ENCODE data around the gene EIF5.

EIF5 gene

GRCh38 chr14:103311171-103311997 lies 22.7 kb upstream of the EIF5 start:
- DNase-seq: no peak

DNA sequence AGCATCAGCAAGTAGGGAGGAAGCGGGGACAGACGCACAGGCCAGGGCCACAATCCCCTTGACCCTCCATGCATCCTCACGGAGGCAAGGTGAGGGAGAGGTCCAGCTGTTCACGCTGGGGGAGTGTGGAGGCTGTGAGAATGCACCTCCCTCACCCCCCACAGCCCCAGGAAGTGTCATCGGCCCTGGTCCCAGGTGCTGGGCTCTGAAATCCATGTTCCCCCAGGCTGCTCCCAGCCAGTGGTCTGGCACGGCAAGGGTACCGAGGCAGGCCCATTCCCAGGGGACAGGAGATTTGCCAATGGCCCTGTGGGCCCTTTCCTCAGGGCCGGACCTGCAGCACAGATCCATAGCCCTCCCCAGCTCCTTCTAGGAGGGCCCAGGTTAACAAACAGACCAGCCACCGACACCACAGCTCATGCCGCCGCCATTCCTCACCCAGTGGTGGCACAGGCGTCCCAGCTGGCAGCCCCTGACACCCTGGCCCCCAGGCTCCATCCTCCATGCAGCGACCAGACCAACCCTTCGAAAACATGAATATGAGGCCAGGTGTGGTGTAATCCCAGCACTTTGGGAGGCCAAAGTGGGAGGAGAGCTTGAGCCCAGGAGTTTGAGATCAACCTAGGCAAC lies 21.9 kb upstream of the EIF5 start:
- no peak for DNase-seq

DNA sequence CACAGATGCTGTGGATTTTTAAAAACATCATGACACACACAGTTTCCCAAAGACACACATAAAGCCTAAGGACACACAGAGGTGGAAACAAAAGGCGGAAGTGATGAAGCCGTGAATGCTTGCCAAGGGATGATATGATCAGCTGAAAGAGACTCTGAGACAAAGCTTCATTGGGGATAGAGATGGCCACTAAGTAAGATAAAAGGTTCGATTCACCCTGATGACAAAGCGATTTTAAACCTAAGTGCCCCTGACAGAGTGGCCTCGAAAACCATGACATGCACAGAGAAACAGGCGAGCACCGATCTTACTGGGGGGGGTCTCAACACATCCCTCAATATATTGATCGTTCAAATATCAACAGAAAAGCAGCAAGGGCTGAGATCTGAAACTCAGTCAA lies 20.3 kb upstream of the EIF5 start:
- DNase-seq: no peak

DNA sequence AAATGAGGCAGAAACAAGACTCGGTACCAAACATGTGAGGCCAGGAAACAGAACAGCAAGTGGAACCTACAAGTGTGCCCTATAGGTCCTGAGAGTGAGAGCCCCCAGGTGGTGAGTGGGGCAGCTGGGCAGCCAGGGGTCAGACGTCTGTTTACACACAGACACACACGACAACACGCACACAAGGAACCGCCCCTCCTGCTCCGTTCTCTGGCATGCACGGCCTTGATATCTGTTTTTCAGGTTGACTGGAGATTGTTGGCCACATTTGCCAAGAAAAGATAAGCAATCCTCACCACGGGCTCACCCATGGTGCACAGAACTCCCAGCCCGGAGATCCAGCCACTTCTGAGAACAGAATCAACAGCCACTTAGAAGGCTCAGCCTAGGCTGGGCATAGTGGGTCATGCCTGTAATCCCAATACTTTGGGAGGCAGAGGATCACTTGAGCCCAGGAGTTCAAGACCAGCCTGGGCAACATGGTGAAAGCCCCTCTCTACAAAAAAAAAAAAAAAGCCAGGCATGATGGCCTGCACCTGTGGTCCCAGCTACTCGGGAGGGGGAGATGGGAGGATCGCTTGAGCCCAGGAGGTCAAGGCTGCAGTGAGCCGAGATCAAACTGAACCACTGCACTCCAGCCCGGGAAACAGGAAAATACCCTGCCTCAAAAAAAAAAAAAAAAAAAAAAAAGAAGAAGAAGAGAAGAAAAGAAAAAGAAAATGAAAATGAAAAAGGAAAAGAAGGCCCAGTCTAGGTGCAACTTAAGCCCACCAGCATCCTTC lies 19.4 kb upstream of the EIF5 start:
- DNase-seq: no peak

DNA sequence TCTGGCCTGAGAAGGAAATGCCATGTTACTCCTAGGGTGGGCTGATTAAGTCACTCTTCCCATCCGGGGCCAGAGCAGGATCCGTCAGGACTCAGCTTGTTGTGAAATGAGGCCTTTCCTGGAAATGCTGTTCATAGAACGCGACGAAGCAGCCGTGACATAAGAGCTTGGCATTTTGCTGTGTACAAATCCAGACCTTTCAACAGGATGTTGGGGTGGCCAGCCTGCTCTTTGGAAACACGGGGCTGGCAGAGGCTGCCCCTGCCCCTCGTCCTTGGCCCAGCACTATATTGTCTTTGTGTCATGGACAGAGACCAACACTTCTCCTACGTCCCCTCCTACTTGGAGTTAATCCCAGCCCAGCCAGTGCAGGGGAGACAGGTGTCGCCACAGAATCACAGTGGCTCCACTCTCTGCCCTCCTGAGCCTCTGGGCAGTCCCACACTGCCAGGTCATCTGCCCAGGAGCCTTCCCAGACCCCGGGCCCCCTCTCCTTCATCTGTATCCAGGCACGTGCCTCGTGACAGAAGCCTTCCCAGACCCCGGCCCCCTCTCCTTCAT lies 18.6 kb upstream of the EIF5 start:
- no peak for DNase-seq

- DNase-seq: no peak
These were observed 18.1 kb upstream of the EIF5 start for GRCh38 chr14:103315941-103316340.

- no peak for DNase-seq
These were observed 17.3 kb upstream of the EIF5 start for GRCh38 chr14:103316721-103317121.

DNA sequence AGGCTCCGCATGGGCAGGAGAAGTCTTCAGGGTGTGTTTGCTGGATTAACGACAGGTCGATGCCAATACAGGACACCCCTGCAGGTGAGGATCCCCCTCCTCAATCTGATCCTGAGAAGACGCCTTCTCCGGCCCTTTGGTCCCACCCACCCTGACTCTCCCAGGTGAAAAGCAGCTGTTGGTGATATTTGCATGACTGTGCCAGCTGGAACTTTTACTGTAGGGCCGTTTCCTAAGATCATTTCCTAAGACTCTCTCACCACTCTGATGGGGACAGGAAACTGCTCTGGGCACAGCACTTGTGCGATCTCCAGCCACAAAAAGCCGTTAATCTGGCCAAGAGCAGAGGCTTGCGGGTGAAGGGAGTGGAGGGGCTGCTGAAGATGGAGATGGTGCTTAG lies 16.8 kb upstream of the EIF5 start:
- DNase-seq: no peak

DNA sequence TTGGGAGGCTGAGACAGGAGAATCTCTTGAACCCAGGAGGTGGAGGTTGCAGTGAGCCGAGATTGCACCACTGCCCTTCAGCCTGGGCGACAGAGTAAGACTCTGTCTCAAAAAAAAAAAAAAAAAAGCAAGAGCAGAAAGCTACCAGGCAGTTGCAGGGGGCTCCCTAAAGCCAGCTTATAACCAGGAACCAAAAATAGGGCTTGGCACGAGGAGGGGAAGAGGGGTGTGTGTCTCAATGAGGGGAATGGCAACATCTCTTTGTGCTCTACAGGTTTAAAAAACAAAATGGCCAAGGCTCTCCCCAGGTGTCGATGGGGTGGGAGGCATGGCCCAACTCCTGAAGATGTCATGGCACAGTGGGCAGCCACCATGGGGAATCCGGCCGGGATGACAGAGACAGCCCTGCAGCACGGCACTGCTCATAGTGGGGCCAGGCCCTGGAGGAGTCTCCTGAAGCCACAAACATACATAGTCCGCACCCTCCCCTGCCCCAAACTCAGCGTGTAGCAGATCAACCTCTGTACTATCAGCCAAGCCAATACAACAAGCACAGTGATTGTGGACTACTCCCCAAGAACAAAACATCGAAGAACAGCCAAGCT lies 16.0 kb upstream of the EIF5 start:
- DNase-seq: no peak

GRCh38 chr14:103318750-103319419 lies 15.2 kb upstream of the EIF5 start:
- DNase-seq: no peak

DNA sequence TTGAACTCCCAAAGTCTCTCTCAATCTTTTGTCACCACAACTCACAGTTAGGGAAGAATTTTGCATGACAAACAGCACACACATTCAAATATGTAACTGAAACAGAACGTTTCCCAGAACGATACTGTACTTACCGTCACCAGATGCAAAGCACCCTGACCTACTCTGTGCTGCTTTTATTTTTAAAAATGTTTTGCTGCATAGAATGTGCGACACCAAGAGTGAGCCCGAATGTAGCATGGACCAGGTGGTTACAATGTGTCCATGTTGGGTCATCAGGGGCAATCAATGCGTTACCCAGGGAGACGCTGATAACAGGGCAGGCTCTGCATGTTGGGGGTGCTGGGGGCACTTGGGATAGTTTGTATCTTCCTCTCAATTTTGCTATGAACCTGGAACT lies 14.6 kb upstream of the EIF5 start:
- no peak for DNase-seq

DNA sequence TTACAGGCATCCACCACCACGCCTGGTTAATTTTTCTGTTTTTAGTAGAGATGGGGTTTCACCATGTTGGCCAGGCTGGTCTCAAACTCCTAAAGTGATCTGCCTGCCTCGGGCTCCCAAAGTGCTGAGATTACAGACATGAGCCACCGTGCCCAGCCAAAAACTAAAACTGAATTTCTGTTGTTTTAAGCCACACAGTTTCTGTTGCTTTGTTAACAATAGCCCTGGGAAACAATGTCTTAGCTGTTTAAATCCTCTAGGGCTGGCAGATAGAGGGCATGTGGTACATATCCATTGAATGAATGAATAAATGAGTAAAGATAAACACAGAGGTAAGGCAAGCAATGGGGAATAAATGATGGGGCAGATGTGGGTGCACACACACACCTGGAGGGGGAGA lies 8.0 kb upstream of the EIF5 start:
- DNase-seq: no peak

DNA sequence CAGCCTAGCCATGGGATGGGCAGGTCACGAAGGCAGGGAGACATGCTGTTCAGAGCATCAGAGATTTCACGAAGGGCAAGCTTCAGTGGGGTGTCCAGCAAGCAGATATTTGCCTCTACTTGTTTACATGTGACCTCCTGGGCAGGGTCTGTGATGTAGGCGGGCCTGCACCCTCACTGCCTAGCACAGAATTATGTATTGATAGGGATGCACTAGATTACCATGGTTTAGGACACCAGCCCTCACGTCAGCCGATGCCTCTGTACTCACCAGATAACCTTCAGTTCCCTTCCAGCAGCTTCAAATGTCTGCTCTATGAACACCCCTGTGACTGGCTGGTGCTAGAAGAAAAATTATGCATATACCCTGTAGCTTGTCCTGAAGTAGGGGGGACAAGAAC lies 5.1 kb upstream of the EIF5 start:
- no peak for DNase-seq

GRCh38 chr14:103329401-103330347 lies 4.4 kb upstream of the EIF5 start:
- DNase-seq: no peak

- no peak for DNase-seq
These were observed 3.5 kb upstream of the EIF5 start for GRCh38 chr14:103330536-103330935.

DNA sequence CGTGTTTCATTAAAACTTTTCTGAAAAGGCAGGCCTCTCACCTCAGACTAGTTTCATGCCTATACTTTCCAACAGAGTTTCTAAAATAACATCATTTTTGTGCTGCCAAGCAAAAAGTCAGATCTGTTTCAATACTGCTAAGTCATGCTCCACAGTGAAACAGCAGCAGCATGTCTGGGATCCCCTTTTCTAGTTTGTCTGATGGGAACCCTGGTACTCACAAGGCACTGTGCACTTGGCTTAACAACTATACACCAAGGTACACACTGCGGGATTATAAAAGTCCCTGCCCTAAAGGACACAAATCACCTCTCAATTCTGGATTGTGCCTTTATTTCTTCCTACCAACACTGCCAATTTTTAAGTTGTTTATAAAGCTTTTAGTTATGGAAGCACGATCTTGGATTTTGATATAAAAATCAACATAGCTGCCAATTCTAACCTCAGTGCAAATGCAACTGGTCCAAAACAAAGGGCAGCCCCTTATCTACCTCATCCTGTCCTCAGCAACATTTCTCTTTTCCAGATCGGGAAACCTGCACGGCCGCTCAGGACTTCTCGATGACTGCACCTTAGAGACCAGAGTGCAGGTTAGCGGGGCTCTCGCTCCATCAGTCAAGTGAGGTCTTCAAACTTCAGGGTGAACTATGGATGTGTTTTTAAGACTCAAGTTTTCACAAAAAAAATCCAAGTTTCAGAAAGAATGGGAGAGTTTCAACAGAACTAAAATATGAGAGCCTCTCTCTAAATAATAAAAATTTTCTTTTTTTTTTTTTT lies 1.7 kb upstream of the EIF5 start:
- DNase-seq: no peak

GRCh38 chr14:103334644-103335622 lies 896 bp downstream of the EIF5 start:
- DNase-seq: peak; percentile 16

DNA sequence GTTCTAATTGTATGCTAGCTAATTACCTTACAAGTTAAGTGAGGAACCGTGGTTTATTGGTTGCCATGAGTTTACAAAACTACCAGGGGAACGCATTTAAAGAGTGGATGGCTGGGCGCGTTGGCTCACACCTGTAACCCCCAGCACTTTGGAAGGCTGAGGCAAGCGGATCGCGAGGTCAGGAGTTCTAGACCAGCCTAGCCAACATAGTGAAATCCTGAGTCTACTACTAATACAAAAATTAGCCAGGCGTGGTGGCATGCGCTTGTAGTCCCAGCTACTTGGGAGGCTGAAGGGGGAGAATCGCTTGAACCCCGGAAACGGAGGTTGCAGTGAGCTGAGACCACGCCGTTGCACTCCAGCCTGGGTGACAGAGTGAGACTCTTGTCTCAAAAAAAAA lies 2.2 kb downstream of the EIF5 start:
- DNase-seq: no peak

DNA sequence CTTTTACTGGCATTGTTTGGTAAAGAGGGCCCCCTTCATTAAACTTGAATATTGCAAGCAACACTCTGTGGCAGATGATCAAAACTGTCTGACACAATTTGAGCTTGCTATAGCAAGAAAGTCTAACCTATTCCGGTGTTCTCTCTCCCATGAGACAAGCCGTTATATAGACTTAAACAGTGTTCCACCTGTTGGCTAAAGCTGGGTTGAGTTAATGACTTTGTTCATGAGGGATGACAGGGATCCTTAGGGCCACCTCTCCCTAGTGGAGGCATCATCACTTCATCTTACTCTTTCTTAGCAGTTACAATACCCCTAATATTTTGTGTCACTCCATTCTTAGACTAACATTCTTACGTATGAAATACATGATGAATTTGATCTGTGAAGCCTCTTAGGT lies 3.8 kb downstream of the EIF5 start:
- no peak for DNase-seq

Measured in NCI-H1105 treated with DMSO at 0.1 percent for 48 hours (cell line).